ENCODE measurements around the gene SIAH1. TPM values are rescaled to one million over a fixed set of nuclear protein-coding genes. Genes with fewer than 3 reads are reported as not detected.

The SIAH1 gene
- total RNA-seq, 1 donor from 2014 or later, result 34.2 TPM

DNA sequence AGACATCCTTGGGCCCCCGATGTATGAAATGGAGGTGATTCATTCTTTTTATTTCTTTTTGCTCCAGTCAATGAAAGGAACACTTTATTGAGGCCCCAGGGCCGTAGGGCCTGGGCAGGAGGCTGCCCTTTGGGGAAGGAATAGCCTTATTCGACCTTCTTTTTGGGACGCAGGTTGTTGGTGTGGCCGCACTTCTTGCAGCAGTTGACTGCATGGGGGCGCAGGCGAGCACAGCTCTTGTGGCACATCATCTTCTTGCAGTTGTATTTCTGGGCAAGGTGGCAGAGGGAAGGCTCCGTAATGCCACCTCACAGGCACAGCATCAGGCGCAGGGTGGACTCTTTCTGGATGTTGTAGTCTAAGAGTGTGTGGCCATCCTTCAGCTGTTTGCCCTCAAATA lies 50.9 kb downstream of the SIAH1 start:
- Mint-ChIP-seq H3K27ac (ENCODE audit: unreplicated experiment) (no peak overlapping the region), H3K4me1 (ENCODE audit: unreplicated experiment) (peaks cover 22% of the 10 kb centered on the region), H3K9me3 (ENCODE audit: unreplicated experiment) (no peaks in the 10 kb centered on the region), H3K4me3 (ENCODE audit: unreplicated experiment) (no peak overlapping the region), H3K27me3 (ENCODE audit: unreplicated experiment) (no peaks in the 10 kb centered on the region), H3K36me3 (ENCODE audit: low read depth, unreplicated experiment) (peaks cover 30% of the 10 kb centered on the region)
- TF ChIP-seq, protein P1, sequence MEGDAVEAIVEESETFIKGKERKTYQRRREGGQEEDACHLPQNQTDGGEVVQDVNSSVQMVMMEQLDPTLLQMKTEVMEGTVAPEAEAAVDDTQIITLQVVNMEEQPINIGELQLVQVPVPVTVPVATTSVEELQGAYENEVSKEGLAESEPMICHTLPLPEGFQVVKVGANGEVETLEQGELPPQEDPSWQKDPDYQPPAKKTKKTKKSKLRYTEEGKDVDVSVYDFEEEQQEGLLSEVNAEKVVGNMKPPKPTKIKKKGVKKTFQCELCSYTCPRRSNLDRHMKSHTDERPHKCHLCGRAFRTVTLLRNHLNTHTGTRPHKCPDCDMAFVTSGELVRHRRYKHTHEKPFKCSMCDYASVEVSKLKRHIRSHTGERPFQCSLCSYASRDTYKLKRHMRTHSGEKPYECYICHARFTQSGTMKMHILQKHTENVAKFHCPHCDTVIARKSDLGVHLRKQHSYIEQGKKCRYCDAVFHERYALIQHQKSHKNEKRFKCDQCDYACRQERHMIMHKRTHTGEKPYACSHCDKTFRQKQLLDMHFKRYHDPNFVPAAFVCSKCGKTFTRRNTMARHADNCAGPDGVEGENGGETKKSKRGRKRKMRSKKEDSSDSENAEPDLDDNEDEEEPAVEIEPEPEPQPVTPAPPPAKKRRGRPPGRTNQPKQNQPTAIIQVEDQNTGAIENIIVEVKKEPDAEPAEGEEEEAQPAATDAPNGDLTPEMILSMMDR (IDR thresholded peaks at IDR 0.05; ENCODE audit: unreplicated experiment), result no peak
- no peak for DNase-seq (ENCODE audit: low spot score)

DNA sequence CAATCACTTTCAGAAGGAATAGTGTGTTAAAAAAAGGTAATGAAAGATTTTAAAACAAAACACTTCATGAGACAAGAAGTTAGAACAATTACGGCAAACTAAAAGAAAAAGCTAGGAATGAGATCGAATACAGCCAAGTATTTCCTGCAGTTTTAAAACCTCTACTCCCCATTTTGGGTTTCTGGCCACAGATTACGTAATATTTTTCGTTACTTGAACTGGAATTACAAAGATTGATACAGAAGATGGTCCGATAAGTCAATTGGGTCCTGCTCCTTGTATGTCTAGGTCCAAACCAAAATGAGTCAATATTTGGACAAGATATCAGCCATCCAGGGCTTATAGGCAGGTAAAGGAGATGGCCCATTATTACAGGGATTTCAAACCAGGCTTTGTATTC lies 52.2 kb downstream of the SIAH1 start:
- TF ChIP-seq, protein P1 (IDR thresholded peaks at IDR 0.05; ENCODE audit: unreplicated experiment), result no peak
- H3K4me3 Mint-ChIP-seq (ENCODE audit: unreplicated experiment), result no peak overlapping the region
- H3K27ac Mint-ChIP-seq (ENCODE audit: unreplicated experiment), result no peak overlapping the region
- no peak for DNase-seq (ENCODE audit: low spot score)
- H3K36me3 Mint-ChIP-seq (ENCODE audit: low read depth, unreplicated experiment), result peaks cover 27% of the 10 kb centered on the region
- peaks cover 16% of the 10 kb centered on the region for H3K4me1 Mint-ChIP-seq (ENCODE audit: unreplicated experiment)
- H3K9me3 Mint-ChIP-seq (ENCODE audit: unreplicated experiment), result no peaks in the 10 kb centered on the region
- no peaks in the 10 kb centered on the region for H3K27me3 Mint-ChIP-seq (ENCODE audit: unreplicated experiment)

DNA sequence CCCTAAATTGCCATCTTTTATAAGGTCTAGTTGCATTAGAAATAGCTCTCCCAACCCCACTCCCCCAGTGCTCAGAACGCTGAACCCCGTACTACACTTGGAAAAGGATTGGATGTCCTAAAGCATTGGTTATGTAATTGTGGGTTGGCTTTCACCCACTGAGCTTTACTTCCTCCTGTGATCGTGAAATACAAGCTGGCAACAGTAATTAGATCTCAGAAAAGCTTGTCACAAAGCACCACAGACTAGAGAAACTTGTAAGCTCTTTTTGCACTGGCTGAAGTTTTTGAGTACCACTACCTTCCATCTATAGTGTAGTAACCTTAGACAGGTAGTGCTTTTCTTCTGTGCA lies 54.4 kb downstream of the SIAH1 start:
- TF ChIP-seq, protein P1 (IDR thresholded peaks at IDR 0.05; ENCODE audit: unreplicated experiment), result no peak
- Mint-ChIP-seq H3K4me3 (ENCODE audit: unreplicated experiment) (no peak overlapping the region), H3K36me3 (ENCODE audit: low read depth, unreplicated experiment) (peaks cover 19% of the 10 kb centered on the region), H3K9me3 (ENCODE audit: unreplicated experiment) (no peaks in the 10 kb centered on the region), H3K27me3 (ENCODE audit: unreplicated experiment) (no peaks in the 10 kb centered on the region), H3K27ac (ENCODE audit: unreplicated experiment) (no peak overlapping the region), H3K4me1 (ENCODE audit: unreplicated experiment) (peaks cover 32% of the 10 kb centered on the region)
- DNase-seq (ENCODE audit: low spot score), result no peak

DNA sequence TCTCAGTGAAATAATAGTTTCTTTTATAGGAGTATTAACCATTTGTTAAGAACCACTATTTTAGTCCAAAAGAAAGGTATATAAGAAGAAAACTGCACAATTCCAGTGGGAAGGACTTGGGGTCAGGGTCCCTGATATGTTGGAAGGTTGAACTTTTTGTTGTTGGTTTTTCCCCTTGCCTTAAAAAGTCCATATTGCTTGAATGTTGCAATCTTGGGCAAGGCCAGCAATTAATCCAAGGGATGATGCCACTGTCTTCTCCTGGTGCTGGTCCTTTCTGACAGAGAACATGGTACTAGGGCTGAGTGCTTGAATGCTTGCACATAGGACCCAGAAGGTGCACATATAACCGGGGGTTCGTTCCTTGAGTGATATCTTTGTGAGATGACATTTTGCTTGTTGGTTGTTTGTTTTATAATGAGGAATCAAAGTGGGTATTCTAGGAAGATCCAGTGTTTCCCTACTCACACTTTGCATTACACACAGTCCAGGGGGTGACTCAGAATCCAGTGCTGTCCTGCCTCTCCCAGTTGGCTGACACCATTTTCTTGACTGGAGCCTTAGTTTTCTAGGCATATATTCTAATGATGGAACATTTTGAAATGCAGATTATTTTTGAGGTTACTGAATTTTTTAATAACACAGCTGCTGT lies 54.9 kb downstream of the SIAH1 start:
- H3K9me3 Mint-ChIP-seq (ENCODE audit: unreplicated experiment), result no peaks in the 10 kb centered on the region
- peaks cover 15% of the 10 kb centered on the region for H3K36me3 Mint-ChIP-seq (ENCODE audit: low read depth, unreplicated experiment)
- no peak for DNase-seq (ENCODE audit: low spot score)
- no peak overlapping the region for H3K27ac Mint-ChIP-seq (ENCODE audit: unreplicated experiment)
- H3K4me3 Mint-ChIP-seq (ENCODE audit: unreplicated experiment), result no peak overlapping the region
- H3K4me1 Mint-ChIP-seq (ENCODE audit: unreplicated experiment), result peaks cover 32% of the 10 kb centered on the region
- H3K27me3 Mint-ChIP-seq (ENCODE audit: unreplicated experiment), result no peaks in the 10 kb centered on the region
- TF ChIP-seq, protein P1 (IDR thresholded peaks at IDR 0.05; ENCODE audit: unreplicated experiment), result no peak

DNA sequence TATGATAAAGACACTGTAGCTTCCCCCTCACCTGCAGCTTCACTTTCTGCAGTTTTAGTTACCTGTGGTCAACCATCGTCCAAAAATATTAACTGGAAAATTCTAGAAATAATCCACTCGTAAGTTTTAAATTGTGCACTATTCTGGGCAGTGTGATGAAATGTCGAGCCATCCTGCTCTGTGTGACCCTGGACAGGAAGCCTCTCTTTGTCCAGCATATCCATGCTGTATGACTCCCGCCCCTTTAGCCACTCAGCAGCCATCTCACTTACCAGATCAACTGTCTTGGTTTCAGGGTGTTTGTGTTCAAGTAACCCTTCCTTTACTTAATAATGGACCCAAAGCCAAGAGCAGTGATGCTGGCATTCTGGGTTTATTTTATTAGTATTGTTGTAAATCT lies 56.1 kb downstream of the SIAH1 start:
- TF ChIP-seq, protein P1 (IDR thresholded peaks at IDR 0.05; ENCODE audit: unreplicated experiment), result no peak
- no peaks in the 10 kb centered on the region for H3K27me3 Mint-ChIP-seq (ENCODE audit: unreplicated experiment)
- no peaks in the 10 kb centered on the region for H3K9me3 Mint-ChIP-seq (ENCODE audit: unreplicated experiment)
- peaks cover 6% of the 10 kb centered on the region for H3K36me3 Mint-ChIP-seq (ENCODE audit: low read depth, unreplicated experiment)
- H3K4me1 Mint-ChIP-seq (ENCODE audit: unreplicated experiment), result peaks cover 27% of the 10 kb centered on the region
- DNase-seq (ENCODE audit: low spot score), result no peak
- no peak overlapping the region for H3K4me3 Mint-ChIP-seq (ENCODE audit: unreplicated experiment)
- H3K27ac Mint-ChIP-seq (ENCODE audit: unreplicated experiment), result no peak overlapping the region
